Ishikawa (cell line): ENCODE results near the gene SRRM2.

ENCODE experiments used
- CEBPB ChIP-seq: IDR thresholded peaks from 2 replicates; pipeline ENCODE4 v1.6.1; 2012
- CREB1 ChIP-seq: IDR thresholded peaks from 2 replicates; pipeline ENCODE4 v1.6.1; 2012; ENCODE audit warnings: low read depth
- EGR1 ChIP-seq: IDR thresholded peaks from 2 replicates; pipeline ENCODE4 v1.6.1; 2012
- EP300 ChIP-seq: IDR thresholded peaks from 2 replicates; pipeline ENCODE4 v1.6.1; 2012; ENCODE audit warnings: borderline replicate concordance
- FOXM1 ChIP-seq: IDR thresholded peaks from 2 replicates; pipeline ENCODE4 v1.6.1; 2012; ENCODE audit warnings: low read depth, borderline replicate concordance
- NFIC ChIP-seq: IDR thresholded peaks from 2 replicates; pipeline ENCODE4 v1.6.1; 2012
- RAD21 ChIP-seq: IDR thresholded peaks from 2 replicates; pipeline ENCODE4 v1.6.1; 2012; ENCODE audit warnings: low read depth
- TAF1 ChIP-seq: IDR thresholded peaks from 2 replicates; pipeline ENCODE4 v1.6.1; 2012; ENCODE audit warnings: low read depth, mild to moderate bottlenecking
- TCF12 ChIP-seq: IDR thresholded peaks from 2 replicates; pipeline ENCODE4 v1.6.1; 2012; ENCODE audit warnings: low read depth
- TEAD4 ChIP-seq: IDR thresholded peaks from 2 replicates; pipeline ENCODE4 v1.6.1; 2012
- YY1 ChIP-seq: IDR thresholded peaks from 2 replicates; pipeline ENCODE4 v1.6.1; 2012; ENCODE audit warnings: low read depth
- ZBTB7A ChIP-seq: IDR thresholded peaks from 2 replicates; pipeline ENCODE4 v1.6.1; 2012; ENCODE audit warnings: low read depth
- TF ChIP-seq, protein P1 (sequence below): IDR thresholded peaks from 2 replicates; pipeline ENCODE4 v1.6.1; 2012
- TF ChIP-seq, protein P2 (sequence below): IDR thresholded peaks from 2 replicates; pipeline ENCODE4 v1.6.1; 2012; ENCODE audit warnings: low read depth, mild to moderate bottlenecking
- TF ChIP-seq, protein P3 (sequence below): IDR thresholded peaks from 2 replicates; pipeline ENCODE4 v1.6.1; 2012

The SRRM2 gene

DNA sequence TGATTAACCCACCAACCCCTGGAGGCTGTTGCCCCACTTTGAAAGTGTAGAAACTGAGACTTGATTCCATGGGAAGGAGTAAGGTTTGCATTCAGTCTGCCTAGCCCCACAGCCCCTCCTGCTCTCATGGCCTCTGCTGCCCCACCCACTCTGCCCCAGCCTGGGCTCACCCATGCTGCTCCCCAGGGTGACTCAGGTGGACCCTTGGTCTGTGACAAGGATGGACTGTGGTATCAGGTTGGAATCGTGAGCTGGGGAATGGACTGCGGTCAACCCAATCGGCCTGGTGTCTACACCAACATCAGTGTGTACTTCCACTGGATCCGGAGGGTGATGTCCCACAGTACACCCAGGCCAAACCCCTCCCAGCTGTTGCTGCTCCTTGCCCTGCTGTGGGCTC, 52.3 kb downstream of the SRRM2 start:
- TF ChIP-seq, protein P1, sequence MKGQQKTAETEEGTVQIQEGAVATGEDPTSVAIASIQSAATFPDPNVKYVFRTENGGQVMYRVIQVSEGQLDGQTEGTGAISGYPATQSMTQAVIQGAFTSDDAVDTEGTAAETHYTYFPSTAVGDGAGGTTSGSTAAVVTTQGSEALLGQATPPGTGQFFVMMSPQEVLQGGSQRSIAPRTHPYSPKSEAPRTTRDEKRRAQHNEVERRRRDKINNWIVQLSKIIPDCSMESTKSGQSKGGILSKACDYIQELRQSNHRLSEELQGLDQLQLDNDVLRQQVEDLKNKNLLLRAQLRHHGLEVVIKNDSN = no peak
- TF ChIP-seq YY1 (no peak), CEBPB (no peak), RAD21 (no peak), TCF12 (no peak), TAF1 (no peak), NFIC (no peak), TEAD4 (no peak)
- TF ChIP-seq, protein P2, sequence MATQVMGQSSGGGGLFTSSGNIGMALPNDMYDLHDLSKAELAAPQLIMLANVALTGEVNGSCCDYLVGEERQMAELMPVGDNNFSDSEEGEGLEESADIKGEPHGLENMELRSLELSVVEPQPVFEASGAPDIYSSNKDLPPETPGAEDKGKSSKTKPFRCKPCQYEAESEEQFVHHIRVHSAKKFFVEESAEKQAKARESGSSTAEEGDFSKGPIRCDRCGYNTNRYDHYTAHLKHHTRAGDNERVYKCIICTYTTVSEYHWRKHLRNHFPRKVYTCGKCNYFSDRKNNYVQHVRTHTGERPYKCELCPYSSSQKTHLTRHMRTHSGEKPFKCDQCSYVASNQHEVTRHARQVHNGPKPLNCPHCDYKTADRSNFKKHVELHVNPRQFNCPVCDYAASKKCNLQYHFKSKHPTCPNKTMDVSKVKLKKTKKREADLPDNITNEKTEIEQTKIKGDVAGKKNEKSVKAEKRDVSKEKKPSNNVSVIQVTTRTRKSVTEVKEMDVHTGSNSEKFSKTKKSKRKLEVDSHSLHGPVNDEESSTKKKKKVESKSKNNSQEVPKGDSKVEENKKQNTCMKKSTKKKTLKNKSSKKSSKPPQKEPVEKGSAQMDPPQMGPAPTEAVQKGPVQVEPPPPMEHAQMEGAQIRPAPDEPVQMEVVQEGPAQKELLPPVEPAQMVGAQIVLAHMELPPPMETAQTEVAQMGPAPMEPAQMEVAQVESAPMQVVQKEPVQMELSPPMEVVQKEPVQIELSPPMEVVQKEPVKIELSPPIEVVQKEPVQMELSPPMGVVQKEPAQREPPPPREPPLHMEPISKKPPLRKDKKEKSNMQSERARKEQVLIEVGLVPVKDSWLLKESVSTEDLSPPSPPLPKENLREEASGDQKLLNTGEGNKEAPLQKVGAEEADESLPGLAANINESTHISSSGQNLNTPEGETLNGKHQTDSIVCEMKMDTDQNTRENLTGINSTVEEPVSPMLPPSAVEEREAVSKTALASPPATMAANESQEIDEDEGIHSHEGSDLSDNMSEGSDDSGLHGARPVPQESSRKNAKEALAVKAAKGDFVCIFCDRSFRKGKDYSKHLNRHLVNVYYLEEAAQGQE = no peak
- TF ChIP-seq, protein P3, sequence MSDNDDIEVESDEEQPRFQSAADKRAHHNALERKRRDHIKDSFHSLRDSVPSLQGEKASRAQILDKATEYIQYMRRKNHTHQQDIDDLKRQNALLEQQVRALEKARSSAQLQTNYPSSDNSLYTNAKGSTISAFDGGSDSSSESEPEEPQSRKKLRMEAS = no peak

DNA sequence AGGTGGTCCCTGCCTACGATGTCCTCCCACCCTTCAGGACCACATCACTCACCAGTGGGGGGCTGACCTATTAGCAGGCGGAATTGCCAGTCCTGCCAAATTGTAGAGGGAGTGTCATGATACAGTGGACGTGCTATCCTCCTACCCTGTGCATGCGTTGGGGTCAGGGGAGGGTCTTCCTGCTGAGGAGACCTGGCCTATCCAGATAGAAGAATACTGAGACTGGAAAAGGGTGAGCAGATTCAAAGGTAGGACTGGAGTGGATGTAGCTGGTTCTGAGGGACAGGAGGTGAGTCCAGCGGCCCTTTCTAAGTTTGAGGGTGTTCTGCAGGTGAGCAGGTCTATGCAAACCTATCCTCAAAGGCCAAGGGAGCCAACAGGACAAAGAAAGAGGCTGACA, 53.8 kb downstream of the SRRM2 start:
- TF ChIP-seq TEAD4 = no peak
- TF ChIP-seq RAD21 = no peak
- no peak for TF ChIP-seq NFIC
- no peak for TF ChIP-seq TAF1
- TF ChIP-seq, protein P2 = no peak
- TF ChIP-seq, protein P3 = no peak
- no peak for TF ChIP-seq CEBPB
- no peak for TF ChIP-seq FOXM1
- no peak for TF ChIP-seq ZBTB7A
- no peak for TF ChIP-seq TCF12
- TF ChIP-seq, protein P1 = no peak
- no peak for TF ChIP-seq YY1
- TF ChIP-seq EGR1 = no peak
- TF ChIP-seq CREB1 = no peak
- no peak for TF ChIP-seq EP300

DNA sequence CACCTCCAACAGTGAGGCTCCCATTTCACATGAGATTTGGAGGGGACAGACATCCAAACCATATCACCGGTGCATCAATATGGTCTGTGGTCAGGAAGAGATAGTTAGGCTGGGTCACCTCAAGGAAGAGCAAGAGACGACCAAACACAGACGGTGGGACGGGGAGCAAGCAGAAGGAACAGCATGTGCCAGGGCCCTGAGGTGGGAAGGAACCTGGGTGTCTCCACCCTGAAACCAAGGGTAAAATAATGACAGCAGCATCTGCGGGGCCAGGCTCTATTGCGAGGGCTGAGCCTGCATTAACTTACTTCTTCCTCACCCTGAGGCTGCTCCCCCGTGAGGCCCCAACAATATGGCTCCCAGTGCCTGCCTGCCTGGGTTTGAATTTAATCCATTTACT, 55.7 kb downstream of the SRRM2 start:
- no peak for TF ChIP-seq RAD21
- TF ChIP-seq CREB1 = no peak
- TF ChIP-seq TEAD4 = no peak
- no peak for TF ChIP-seq TCF12
- TF ChIP-seq NFIC = no peak
- TF ChIP-seq FOXM1 = no peak
- TF ChIP-seq, protein P1 = no peak
- no peak for TF ChIP-seq EGR1
- TF ChIP-seq, protein P3 = no peak
- TF ChIP-seq ZBTB7A = no peak
- no peak for TF ChIP-seq CEBPB
- TF ChIP-seq YY1 = no peak
- TF ChIP-seq, protein P2 = no peak
- no peak for TF ChIP-seq EP300
